IMR-90 (cell line): ENCODE results near the gene RXFP4. TPM values are rescaled to one million over a fixed set of nuclear protein-coding genes. Genes with fewer than 3 reads are reported as not detected.

Experiments used
- ATAC-seq: fragments of 200-7000 bp; cut with Tn5 transposase; 2 replicates; pipeline ENCODE4 v1.9.1; 2020; ENCODE audit warnings: low read depth, mild to moderate bottlenecking, moderate library complexity
- BruUV-seq: library from RNA; stranded (reverse); fragments of 400-500 nt; replicated peaks from 2 replicates; lab custom pipeline; 2021; lab: Mats Ljungman, UMichigan
- CTCF ChIA-PET: fragments of 300-600 bp; formaldehyde crosslinking; extraction: SDS; loops from one replicate; lab custom pipeline; 2021; ENCODE audit warnings: antibody characterized with exemption; lab: Yijun Ruan, JAX
- POLR2A ChIA-PET: fragments of 300-600 bp; sonication (Branson Sonifier 250); formaldehyde crosslinking; loops from one replicate; lab custom pipeline; 2022; ENCODE audit warnings: antibody characterized with exemption; ENCODE audit not compliant: unreplicated experiment; lab: Charles Lee
- DNase-seq: peaks from one replicate; pipeline ENCODE4 v3.0.0; 2013
- H2AFZ ChIP-seq: replicated peaks from 2 replicates; pipeline ENCODE3; 2013; ENCODE audit warnings: low read length, mild to moderate bottlenecking; ENCODE audit not compliant: poor library complexity
- H2AK5ac ChIP-seq: 2 replicates; pipeline ENCODE4 v1.6.1; 2013; ENCODE audit warnings: low read depth, low read length, inconsistent platforms
- H2AK9ac ChIP-seq: replicated peaks from 2 replicates; pipeline ENCODE3; 2013; ENCODE audit warnings: mild to moderate bottlenecking, low read depth, low read length, moderate library complexity; ENCODE audit not compliant: poor library complexity
- H2BK120ac ChIP-seq: 2 replicates; pipeline ENCODE4 v1.6.1; 2013; ENCODE audit warnings: low read depth, low read length, inconsistent platforms
- H2BK15ac ChIP-seq: 3 replicates; pipeline ENCODE4 v1.6.1; 2013; ENCODE audit warnings: low read depth, low read length, inconsistent platforms
- H2BK20ac ChIP-seq: 2 replicates; pipeline ENCODE4 v1.6.1; 2013; ENCODE audit warnings: low read depth, mild to moderate bottlenecking, inconsistent platforms, low read length, moderate library complexity
- H2BK5ac ChIP-seq: 2 replicates; pipeline ENCODE4 v1.6.1; 2013; ENCODE audit warnings: mild to moderate bottlenecking, low read depth, low read length, inconsistent platforms; ENCODE audit not compliant: poor library complexity, severe bottlenecking
- H3K14ac ChIP-seq: replicated peaks from 2 replicates; pipeline ENCODE4 v1.6.1; 2013; ENCODE audit warnings: low read depth, low read length, inconsistent platforms
- H3K18ac ChIP-seq: 2 replicates; pipeline ENCODE4 v1.6.1; 2013; ENCODE audit warnings: low read depth, low read length, control low read depth
- H3K23ac ChIP-seq: 2 replicates; pipeline ENCODE4 v1.6.1; 2013; ENCODE audit warnings: low read depth, low read length, inconsistent platforms
- H3K27ac ChIP-seq: 2 replicates; pipeline ENCODE4 v1.5.1; 2013; ENCODE audit warnings: mild to moderate bottlenecking, control low read depth, low read length; ENCODE audit not compliant: insufficient read depth
- H3K27me3 ChIP-seq: 2 replicates; pipeline ENCODE4 v1.6.1; 2013; ENCODE audit warnings: low read length; ENCODE audit not compliant: control insufficient read depth, insufficient read depth
- H3K36me3 ChIP-seq: 2 replicates; pipeline ENCODE4 v1.6.1; 2013; ENCODE audit warnings: low read length, mixed read lengths; ENCODE audit not compliant: control insufficient read depth, insufficient read depth
- H3K4ac ChIP-seq: 2 replicates; pipeline ENCODE4 v1.6.1; 2013; ENCODE audit warnings: low read depth, low read length, inconsistent platforms
- H3K4me1 ChIP-seq: 2 replicates; pipeline ENCODE4 v1.6.1; 2013; ENCODE audit warnings: low read length, mixed read lengths; ENCODE audit not compliant: control insufficient read depth, insufficient read depth
- H3K4me2 ChIP-seq: 2 replicates; pipeline ENCODE4 v1.6.1; 2013; ENCODE audit warnings: low read depth, mild to moderate bottlenecking, control low read depth, low read length, moderate library complexity
- H3K4me3 ChIP-seq: 2 replicates; pipeline ENCODE4 v1.5.1; 2013; ENCODE audit warnings: low read depth, mild to moderate bottlenecking, control low read depth, low read length, moderate library complexity; ENCODE audit not compliant: insufficient read depth
- H3K56ac ChIP-seq: 2 replicates; pipeline ENCODE4 v1.6.1; 2013; ENCODE audit warnings: low read length, inconsistent platforms; ENCODE audit not compliant: insufficient read depth; ENCODE audit errors: extremely low read depth
- H3K79me1 ChIP-seq, 2 experiments: 2 replicates each; pipeline ENCODE4 v1.6.1; 2013; ENCODE audit warnings: low read length in 2 of 2, inconsistent platforms in 1 of 2, low read depth in 1 of 2
- H3K9ac ChIP-seq: 2 replicates; pipeline ENCODE4 v1.6.1; 2013; ENCODE audit warnings: low read depth, low read length, control low read depth
- H3K9me1 ChIP-seq: 2 replicates; pipeline ENCODE4 v1.6.1; 2013; ENCODE audit warnings: low read length, inconsistent platforms; ENCODE audit not compliant: insufficient read depth
- H3K9me3 ChIP-seq: 2 replicates; pipeline ENCODE4 v1.6.1; 2013; ENCODE audit warnings: low read length; ENCODE audit not compliant: control insufficient read depth, insufficient read depth
- H4K20me1 ChIP-seq: 2 replicates; pipeline ENCODE4 v1.6.1; 2013; ENCODE audit warnings: low read length, inconsistent platforms; ENCODE audit not compliant: insufficient read depth
- H4K5ac ChIP-seq: 2 replicates; pipeline ENCODE4 v1.6.1; 2013; ENCODE audit warnings: mild to moderate bottlenecking, low read depth, low read length, control low read depth
- H4K8ac ChIP-seq, 2 experiments: 2 replicates each; pipeline ENCODE4 v1.6.1; 2013; ENCODE audit warnings: low read depth in 2 of 2, low read length in 2 of 2, control low read depth in 1 of 2, inconsistent platforms in 1 of 2
- H4K91ac ChIP-seq: 2 replicates; pipeline ENCODE4 v1.6.1; 2013; ENCODE audit warnings: low read depth, low read length, inconsistent platforms; ENCODE audit not compliant: insufficient read depth
- POLR2A ChIP-seq: IDR thresholded peaks from 2 replicates; pipeline ENCODE4 v1.6.1; 2012; ENCODE audit warnings: mild to moderate bottlenecking, low read depth, low read length
- SMC3 ChIP-seq: fragments of 150-350 bp; IDR thresholded peaks from 2 replicates; pipeline ENCODE4 v1.6.1; 2016; ENCODE audit warnings: low read depth, mild to moderate bottlenecking, antibody characterized with exemption, low read length, moderate library complexity
- WGBS, 2 experiments: methylation state at CpG; one replicate each; pipeline versions ENCODE4 v1.1.5 to v1.1.7; 2013; ENCODE audit warnings: missing lambda C conversion rate in 2 of 2; ENCODE audit not compliant: insufficient read length in 1 of 2; ENCODE audit errors: extremely low coverage in 2 of 2; 5-methylcytosine and 5-hydroxymethylcytosine counted together
- dilution Hi-C: fragments of 300-500 bp; cut with HindIII; formaldehyde crosslinking; loops from one replicate; pipeline ENCODE4 v1.14.3; 2018; ENCODE audit warnings: low sequenced_read_pairs; ENCODE audit not compliant: unreplicated experiment
- in situ Hi-C: fragments of 300-500 bp; cut with MboI; formaldehyde crosslinking; loops from 3 replicates; pipeline ENCODE4 v1.14.3; 2019; ENCODE audit warnings: low sequenced_read_pairs, inconsistent platforms, mixed read lengths
- intact Hi-C: fragments of 100-400 bp; cut with micrococcal nuclease; formaldehyde crosslinking; loops from 2 replicates; pipeline ENCODE4 v1.10.0; 2022
- polyA plus RNA-seq, 3 experiments: library from polyadenylated mRNA; depleted of rRNA; stranded (reverse); fragments of >200 nt; gene quantifications; 2 replicates each; pipeline ENCODE4 v1.2.3, GENCODE V29; 2012; ENCODE audit warnings: low replicate concordance in 1 of 3
- total RNA-seq: library from RNA; depleted of rRNA; stranded (reverse); fragments of >200 nt; gene quantifications from 2 replicates; pipeline ENCODE4 v1.2.3, GENCODE V29; 2012

The RXFP4 gene
- total and polyA plus RNA-seq, 2 of the 4 experiments (the other 2 are of a cell fraction) = not detected

DNA sequence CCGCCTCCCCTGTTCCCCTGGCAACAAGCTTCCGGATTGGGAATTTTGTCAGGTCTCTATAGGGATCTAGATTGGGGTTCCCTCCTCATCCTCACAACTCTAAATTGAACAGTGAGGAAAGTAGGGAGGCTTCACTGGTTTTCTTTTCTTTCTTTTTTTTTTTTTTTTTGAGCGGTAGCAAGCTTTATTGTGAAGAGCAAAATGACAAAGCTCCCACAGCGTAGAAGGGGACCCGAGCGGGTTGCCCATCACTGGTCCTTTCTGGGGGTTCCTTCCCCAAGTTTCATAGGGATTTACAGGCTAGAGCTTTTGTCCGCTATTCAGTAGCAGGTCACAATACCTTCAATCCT lies 26.6 kb downstream of the RXFP4 start:
- Histone ChIP-seq H2AK5ac (peak overlapping the region; percentile 78; the same call in 1 of the 2 replicates), H3K9me1 (peaks cover 43% of the 10 kb centered on the region), H4K20me1 (peaks cover 88% of the 10 kb centered on the region), H4K91ac (no peak overlapping the region), H3K18ac (peak overlapping the region; percentile 0; the same call in 1 of the 2 replicates), H2AK9ac (peak overlapping the region; percentile 47), H3K4ac (peak overlapping the region; percentile 73), H3K79me1 (peaks cover 37 to 80% of the 10 kb centered on the region in 2 experiments), H2BK5ac (peak overlapping the region; percentile 67), H2BK15ac (0 out of 3 replicates have a peak overlapping the region, but pooled peaks have one; percentile 19), H3K4me1 (peaks cover 44% of the 10 kb centered on the region), H3K9me3 (no peaks in the 10 kb centered on the region), H2AFZ (no peak overlapping the region), H3K9ac (peak overlapping the region; percentile 25), H3K23ac (peak overlapping the region; percentile 82), H3K27me3 (no peaks in the 10 kb centered on the region), H2BK120ac (peak overlapping the region; percentile 26; the same call in 1 of the 2 replicates), H4K5ac (no peak overlapping the region), H3K4me3 (no peak overlapping the region), H3K27ac (peak overlapping the region; percentile 82), H2BK20ac (no peak overlapping the region), H4K8ac (peak overlapping the region in 1 of 2 experiments; percentile 12; a peak in 2 of 4 replicates), H3K56ac (no peak overlapping the region), H3K14ac (peak overlapping the region; percentile 88; the same call in 1 of the 2 replicates), H3K4me2 (peak overlapping the region; percentile 24; the same call in 1 of the 2 replicates), H3K36me3 (peaks cover 63% of the 10 kb centered on the region)
- POLR2A ChIA-PET = interaction anchor here (0.5 to 0.7 kb wide), 4 partner anchors 9 to 22 kb away, joined by 3 to 5 read pairs (median 3); partner anchors contain the start of gene ARHGEF2
- no peak for ATAC-seq
- TF ChIP-seq SMC3 (no peak), POLR2A (no peak)
- CTCF ChIA-PET = interaction anchor here (0.6 to 1.4 kb wide), 4 partner anchors 9 to 21 kb away, joined by 4 to 6 read pairs (median 4); no protein-coding TSS in a partner anchor
- no peak for DNase-seq
- intact Hi-C loops (no loop called here), dilution Hi-C loops (no loop called here), in situ Hi-C loops (no loop called here)
- no CpG with 5 or more reads among the region's 7 CpGs for WGBS, 2 experiments
- BruUV-seq = no TSS peak
